SK-N-SH treated with all-trans-retinoic acid at 6 μM for 48 hours (cell line): ENCODE data around the gene SORCS1.

Experiments
- ATAC-seq: fragments of 200-7000 bp; cut with Tn5 transposase; 3 replicates; pipeline ENCODE4 v1.9.1; 2020; ENCODE audit warnings: mild to moderate bottlenecking, moderate library complexity
- ARNTL ChIP-seq: fragments of 450-650 bp; formaldehyde crosslinking; IDR thresholded peaks from 2 replicates; pipeline ENCODE4 v1.5.0; 2020; ENCODE audit warnings: low read depth, mild to moderate bottlenecking, moderate library complexity, borderline replicate concordance
- BACH2 ChIP-seq: fragments of 250-450 bp; sonication (Bioruptor Pico); IDR thresholded peaks from 2 replicates; pipeline ENCODE4 v1.9.0; 2021; ENCODE audit warnings: mild to moderate bottlenecking, borderline replicate concordance
- CSDC2 ChIP-seq: fragments of 250-450 bp; sonication (Bioruptor Pico); IDR thresholded peaks from 2 replicates; pipeline ENCODE4 v1.5.0; 2020; ENCODE audit warnings: mild to moderate bottlenecking, moderate library complexity
- ESRRG ChIP-seq: fragments of 250-450 bp; sonication (Bioruptor Pico); IDR thresholded peaks from 2 replicates; pipeline ENCODE4 v1.6.1; 2021; ENCODE audit warnings: mild to moderate bottlenecking
- GLIS3 ChIP-seq: fragments of 250-450 bp; sonication (Bioruptor Pico); IDR thresholded peaks from 2 replicates; pipeline ENCODE4 v1.5.0; 2020; ENCODE audit warnings: mild to moderate bottlenecking, moderate library complexity
- ISL1 ChIP-seq: fragments of 250-450 bp; sonication (Bioruptor Pico); IDR thresholded peaks from 2 replicates; pipeline ENCODE4 v2.1.2; 2022; ENCODE audit warnings: mild to moderate bottlenecking, moderate library complexity
- PPARA ChIP-seq: fragments of 250-450 bp; sonication (Bioruptor Pico); IDR thresholded peaks from 2 replicates; pipeline ENCODE4 v1.5.0; 2020; ENCODE audit warnings: mild to moderate bottlenecking, borderline replicate concordance
- RARB ChIP-seq: fragments of 250-450 bp; sonication (Bioruptor Pico); IDR thresholded peaks from 2 replicates; pipeline ENCODE4 v1.8.0; 2021; ENCODE audit warnings: mild to moderate bottlenecking, moderate library complexity
- TCF4 ChIP-seq: fragments of 250-450 bp; sonication (Bioruptor Pico); IDR thresholded peaks from 2 replicates; pipeline ENCODE4 v1.8.0; 2021; ENCODE audit warnings: mild to moderate bottlenecking, moderate library complexity, borderline replicate concordance
- TOX ChIP-seq: fragments of 250-450 bp; sonication (Bioruptor Pico); IDR thresholded peaks from 2 replicates; pipeline ENCODE4 v1.8.0; 2021; ENCODE audit warnings: mild to moderate bottlenecking, moderate library complexity, borderline replicate concordance
- ZC3H10 ChIP-seq: fragments of 250-450 bp; sonication (Bioruptor Pico); IDR thresholded peaks from 2 replicates; pipeline ENCODE4 v1.5.1; 2021; ENCODE audit warnings: mild to moderate bottlenecking, moderate library complexity
- ZFP3 ChIP-seq: fragments of 250-450 bp; sonication (Bioruptor Pico); IDR thresholded peaks from 2 replicates; pipeline ENCODE4 v1.5.0; 2020; ENCODE audit warnings: mild to moderate bottlenecking, moderate library complexity
- ZFP30 ChIP-seq: fragments of 450-650 bp; formaldehyde crosslinking; IDR thresholded peaks from 2 replicates; pipeline ENCODE4 v1.5.0; 2022; ENCODE audit warnings: mild to moderate bottlenecking, moderate library complexity
- ZNF565 ChIP-seq: fragments of 450-650 bp; formaldehyde crosslinking; conservative IDR thresholded peaks from 2 replicates; pipeline ENCODE4 v1.5.0; 2020; ENCODE audit warnings: low read depth, mild to moderate bottlenecking, moderate library complexity
- ZNF70 ChIP-seq: fragments of 450-650 bp; formaldehyde crosslinking; IDR thresholded peaks from 2 replicates; pipeline ENCODE4 v1.5.0; 2020; ENCODE audit warnings: mild to moderate bottlenecking, moderate library complexity
- ZNF8 ChIP-seq: fragments of 450-650 bp; formaldehyde crosslinking; IDR thresholded peaks from 2 replicates; pipeline ENCODE4 v1.5.0; 2020; ENCODE audit warnings: mild to moderate bottlenecking, moderate library complexity
- TF ChIP-seq, protein P1 (sequence below): fragments of 250-450 bp; sonication (Bioruptor Pico); IDR thresholded peaks from 2 replicates; pipeline ENCODE4 v1.5.1; 2020; ENCODE audit warnings: low read depth, mild to moderate bottlenecking, moderate library complexity
- TF ChIP-seq, protein P2 (sequence below): fragments of 250-450 bp; sonication (Bioruptor Pico); IDR thresholded peaks from 2 replicates; pipeline ENCODE4 v1.8.0; 2020; ENCODE audit warnings: mild to moderate bottlenecking, moderate library complexity, borderline replicate concordance
- TF ChIP-seq, protein P3 (sequence below): fragments of 250-450 bp; sonication (Bioruptor Pico); IDR thresholded peaks from 2 replicates; pipeline ENCODE4 v1.5.0; 2020; ENCODE audit warnings: mild to moderate bottlenecking, moderate library complexity
- TF ChIP-seq, protein P4 (sequence below): fragments of 250-450 bp; sonication (Bioruptor Pico); IDR thresholded peaks from 2 replicates; pipeline ENCODE4 v1.5.1; 2021; ENCODE audit warnings: mild to moderate bottlenecking, moderate library complexity

The SORCS1 gene

DNA sequence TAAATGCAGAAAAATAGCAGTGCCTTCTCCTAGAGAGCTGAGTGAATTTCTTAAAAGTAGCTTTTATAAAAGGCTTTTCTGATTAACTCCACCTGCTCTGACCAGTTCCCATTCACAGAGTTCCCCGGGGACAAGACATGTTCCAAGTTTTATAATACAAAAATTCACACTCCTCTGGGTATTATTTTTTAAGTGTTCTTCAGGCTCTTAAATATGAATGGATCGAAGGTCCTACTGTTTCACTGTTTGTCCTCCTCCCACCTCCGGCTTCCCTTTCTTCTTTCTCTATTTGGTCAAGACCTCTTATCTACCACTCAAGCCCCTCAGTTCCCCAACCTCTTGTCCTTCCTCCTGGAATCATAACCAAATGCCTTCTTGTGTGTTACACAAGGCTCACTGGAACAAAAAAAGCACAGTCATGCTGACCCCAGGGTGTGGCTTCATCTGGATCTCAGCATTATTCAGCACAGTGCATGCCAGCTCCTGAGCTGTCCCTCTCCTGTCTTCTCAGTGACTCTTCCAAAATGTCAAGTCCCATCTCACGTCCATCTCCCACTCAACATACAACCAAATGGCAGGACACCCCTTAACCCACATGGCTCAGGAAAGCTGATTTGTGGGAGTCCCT is 222.4 kb downstream of the SORCS1 start (continued):
- TF ChIP-seq TOX (CRISPR knock-in tag) (no peak), RARB (CRISPR knock-in tag) (no peak)
- TF ChIP-seq, all 23 proteins: peak for 0

DNA sequence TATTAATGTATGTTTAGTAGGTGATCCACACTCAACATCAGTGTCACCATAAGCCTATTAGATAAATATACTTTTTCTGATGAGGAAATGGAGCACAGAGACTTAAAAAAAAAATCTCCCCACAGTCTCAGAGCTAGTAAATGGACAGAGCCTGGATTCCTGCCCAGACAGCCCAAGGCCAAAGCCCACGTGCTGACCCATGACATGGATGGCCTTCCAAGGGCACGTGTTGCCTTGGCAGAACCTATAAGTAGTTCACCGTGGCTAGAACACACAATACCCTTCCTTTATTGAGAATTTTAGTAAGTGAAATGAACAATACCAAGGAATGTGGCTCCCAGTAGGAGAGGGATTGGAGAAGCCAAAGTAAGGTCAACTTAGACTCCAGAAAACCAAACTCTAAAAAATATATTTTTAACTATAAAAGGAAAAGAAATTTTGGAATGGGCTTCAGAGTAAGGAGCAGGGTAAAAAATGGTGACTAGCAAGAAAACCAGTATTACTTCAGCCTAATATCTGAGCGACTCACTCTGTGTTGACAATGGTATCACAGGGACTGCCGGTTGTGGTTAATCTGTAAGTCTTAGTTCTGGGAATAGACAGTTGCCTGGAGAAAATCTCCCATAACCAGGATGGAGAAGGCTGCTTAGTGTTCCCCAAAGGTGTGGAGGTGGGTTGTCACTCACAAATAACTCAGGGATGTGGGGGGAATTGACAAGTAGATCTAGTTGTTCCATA is 223.0 kb downstream of the SORCS1 start:
- no peak for ATAC-seq
- TF ChIP-seq CSDC2 (CRISPR knock-in tag): no peak
- TF ChIP-seq ZFP30 (CRISPR knock-in tag): no peak
- TF ChIP-seq ISL1 (CRISPR knock-in tag): no peak
- no peak for TF ChIP-seq TCF4 (CRISPR knock-in tag)
- no peak for TF ChIP-seq ZC3H10 (CRISPR knock-in tag)
- TF ChIP-seq, protein P1, sequence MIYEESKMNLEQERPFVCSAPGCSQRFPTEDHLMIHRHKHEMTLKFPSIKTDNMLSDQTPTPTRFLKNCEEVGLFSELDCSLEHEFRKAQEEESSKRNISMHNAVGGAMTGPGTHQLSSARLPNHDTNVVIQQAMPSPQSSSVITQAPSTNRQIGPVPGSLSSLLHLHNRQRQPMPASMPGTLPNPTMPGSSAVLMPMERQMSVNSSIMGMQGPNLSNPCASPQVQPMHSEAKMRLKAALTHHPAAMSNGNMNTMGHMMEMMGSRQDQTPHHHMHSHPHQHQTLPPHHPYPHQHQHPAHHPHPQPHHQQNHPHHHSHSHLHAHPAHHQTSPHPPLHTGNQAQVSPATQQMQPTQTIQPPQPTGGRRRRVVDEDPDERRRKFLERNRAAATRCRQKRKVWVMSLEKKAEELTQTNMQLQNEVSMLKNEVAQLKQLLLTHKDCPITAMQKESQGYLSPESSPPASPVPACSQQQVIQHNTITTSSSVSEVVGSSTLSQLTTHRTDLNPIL (CRISPR knock-in tag): no peak
- no peak for TF ChIP-seq GLIS3
- no peak for TF ChIP-seq BACH2 (CRISPR knock-in tag)
- no peak for TF ChIP-seq ZNF8
- TF ChIP-seq TOX (CRISPR knock-in tag): no peak
- TF ChIP-seq ESRRG (CRISPR knock-in tag): no peak
- no peak for TF ChIP-seq PPARA (CRISPR knock-in tag)
- no peak for TF ChIP-seq ZNF565
- TF ChIP-seq ZNF70 (CRISPR knock-in tag): no peak
- TF ChIP-seq ARNTL (CRISPR knock-in tag): no peak
- TF ChIP-seq, protein P2, sequence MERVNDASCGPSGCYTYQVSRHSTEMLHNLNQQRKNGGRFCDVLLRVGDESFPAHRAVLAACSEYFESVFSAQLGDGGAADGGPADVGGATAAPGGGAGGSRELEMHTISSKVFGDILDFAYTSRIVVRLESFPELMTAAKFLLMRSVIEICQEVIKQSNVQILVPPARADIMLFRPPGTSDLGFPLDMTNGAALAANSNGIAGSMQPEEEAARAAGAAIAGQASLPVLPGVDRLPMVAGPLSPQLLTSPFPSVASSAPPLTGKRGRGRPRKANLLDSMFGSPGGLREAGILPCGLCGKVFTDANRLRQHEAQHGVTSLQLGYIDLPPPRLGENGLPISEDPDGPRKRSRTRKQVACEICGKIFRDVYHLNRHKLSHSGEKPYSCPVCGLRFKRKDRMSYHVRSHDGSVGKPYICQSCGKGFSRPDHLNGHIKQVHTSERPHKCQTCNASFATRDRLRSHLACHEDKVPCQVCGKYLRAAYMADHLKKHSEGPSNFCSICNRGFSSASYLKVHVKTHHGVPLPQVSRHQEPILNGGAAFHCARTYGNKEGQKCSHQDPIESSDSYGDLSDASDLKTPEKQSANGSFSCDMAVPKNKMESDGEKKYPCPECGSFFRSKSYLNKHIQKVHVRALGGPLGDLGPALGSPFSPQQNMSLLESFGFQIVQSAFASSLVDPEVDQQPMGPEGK: no peak
- TF ChIP-seq, protein P3, sequence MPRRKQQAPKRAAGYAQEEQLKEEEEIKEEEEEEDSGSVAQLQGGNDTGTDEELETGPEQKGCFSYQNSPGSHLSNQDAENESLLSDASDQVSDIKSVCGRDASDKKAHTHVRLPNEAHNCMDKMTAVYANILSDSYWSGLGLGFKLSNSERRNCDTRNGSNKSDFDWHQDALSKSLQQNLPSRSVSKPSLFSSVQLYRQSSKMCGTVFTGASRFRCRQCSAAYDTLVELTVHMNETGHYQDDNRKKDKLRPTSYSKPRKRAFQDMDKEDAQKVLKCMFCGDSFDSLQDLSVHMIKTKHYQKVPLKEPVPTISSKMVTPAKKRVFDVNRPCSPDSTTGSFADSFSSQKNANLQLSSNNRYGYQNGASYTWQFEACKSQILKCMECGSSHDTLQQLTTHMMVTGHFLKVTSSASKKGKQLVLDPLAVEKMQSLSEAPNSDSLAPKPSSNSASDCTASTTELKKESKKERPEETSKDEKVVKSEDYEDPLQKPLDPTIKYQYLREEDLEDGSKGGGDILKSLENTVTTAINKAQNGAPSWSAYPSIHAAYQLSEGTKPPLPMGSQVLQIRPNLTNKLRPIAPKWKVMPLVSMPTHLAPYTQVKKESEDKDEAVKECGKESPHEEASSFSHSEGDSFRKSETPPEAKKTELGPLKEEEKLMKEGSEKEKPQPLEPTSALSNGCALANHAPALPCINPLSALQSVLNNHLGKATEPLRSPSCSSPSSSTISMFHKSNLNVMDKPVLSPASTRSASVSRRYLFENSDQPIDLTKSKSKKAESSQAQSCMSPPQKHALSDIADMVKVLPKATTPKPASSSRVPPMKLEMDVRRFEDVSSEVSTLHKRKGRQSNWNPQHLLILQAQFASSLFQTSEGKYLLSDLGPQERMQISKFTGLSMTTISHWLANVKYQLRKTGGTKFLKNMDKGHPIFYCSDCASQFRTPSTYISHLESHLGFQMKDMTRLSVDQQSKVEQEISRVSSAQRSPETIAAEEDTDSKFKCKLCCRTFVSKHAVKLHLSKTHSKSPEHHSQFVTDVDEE (CRISPR knock-in tag): no peak

DNA sequence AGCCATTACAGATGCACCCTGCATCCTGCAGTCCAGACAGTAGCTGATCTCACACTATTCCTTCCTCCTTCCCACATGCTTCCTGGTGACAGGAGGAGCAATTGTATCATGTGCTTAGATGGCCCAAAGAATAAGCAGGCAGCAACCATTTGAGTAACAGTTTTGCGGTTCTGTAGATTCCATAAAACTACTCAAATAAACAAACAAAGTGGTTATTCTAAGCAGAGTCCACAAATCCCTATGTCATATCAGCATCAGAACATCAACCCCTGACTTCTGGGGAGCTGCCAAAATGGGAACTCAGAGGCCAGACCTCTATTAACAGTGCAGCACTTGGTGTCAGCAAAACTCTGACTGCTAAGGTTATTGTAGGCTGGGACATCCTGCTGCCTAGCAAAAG is 226.0 kb downstream of the SORCS1 start:
- ATAC-seq: no peak
- no peak for TF ChIP-seq CSDC2 (CRISPR knock-in tag)
- no peak for TF ChIP-seq GLIS3
- TF ChIP-seq, protein P4, sequence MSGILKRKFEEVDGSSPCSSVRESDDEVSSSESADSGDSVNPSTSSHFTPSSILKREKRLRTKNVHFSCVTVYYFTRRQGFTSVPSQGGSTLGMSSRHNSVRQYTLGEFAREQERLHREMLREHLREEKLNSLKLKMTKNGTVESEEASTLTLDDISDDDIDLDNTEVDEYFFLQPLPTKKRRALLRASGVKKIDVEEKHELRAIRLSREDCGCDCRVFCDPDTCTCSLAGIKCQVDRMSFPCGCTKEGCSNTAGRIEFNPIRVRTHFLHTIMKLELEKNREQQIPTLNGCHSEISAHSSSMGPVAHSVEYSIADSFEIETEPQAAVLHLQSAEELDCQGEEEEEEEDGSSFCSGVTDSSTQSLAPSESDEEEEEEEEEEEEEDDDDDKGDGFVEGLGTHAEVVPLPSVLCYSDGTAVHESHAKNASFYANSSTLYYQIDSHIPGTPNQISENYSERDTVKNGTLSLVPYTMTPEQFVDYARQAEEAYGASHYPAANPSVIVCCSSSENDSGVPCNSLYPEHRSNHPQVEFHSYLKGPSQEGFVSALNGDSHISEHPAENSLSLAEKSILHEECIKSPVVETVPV (CRISPR knock-in tag): no peak
- TF ChIP-seq TOX (CRISPR knock-in tag): no peak
- TF ChIP-seq, all 23 proteins: peak for 0

DNA sequence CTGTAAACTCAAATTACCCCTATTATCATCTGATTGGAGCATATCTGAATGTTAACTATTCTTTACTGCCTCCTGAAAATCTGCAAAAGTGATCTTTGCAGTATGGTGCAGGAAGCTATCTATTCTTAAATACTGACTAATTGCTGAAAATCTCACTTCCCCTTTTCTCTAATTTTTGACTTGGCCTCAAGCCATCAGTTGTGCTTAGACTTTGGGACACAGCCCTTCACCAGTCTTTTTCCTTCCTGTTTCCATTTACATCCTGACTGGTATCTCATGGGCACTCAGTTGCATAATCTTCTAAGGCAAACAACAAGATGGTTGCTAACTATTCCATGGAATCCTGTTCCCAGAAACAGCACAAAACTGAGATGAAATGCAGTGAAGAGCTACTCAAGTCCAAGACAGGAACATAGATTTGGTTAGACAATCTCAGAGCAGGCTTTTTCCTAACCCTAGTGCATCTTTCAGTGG is 228.5 kb downstream of the SORCS1 start:
- ATAC-seq: no peak
- TF ChIP-seq, protein P1 (CRISPR knock-in tag): no peak
- TF ChIP-seq ZFP3: no peak
- TF ChIP-seq TOX (CRISPR knock-in tag): no peak
- TF ChIP-seq, protein P4 (CRISPR knock-in tag): no peak
- no peak for TF ChIP-seq RARB (CRISPR knock-in tag)
- no peak for TF ChIP-seq ESRRG (CRISPR knock-in tag)
- TF ChIP-seq BACH2 (CRISPR knock-in tag): no peak
- no peak for TF ChIP-seq ZNF8
- no peak for TF ChIP-seq ZNF70 (CRISPR knock-in tag)
- TF ChIP-seq, protein P3 (CRISPR knock-in tag): no peak
- TF ChIP-seq ISL1 (CRISPR knock-in tag): no peak
- no peak for TF ChIP-seq CSDC2 (CRISPR knock-in tag)
